Fibroblast of gingiva (primary cell): ENCODE data around the gene CEACAM4.

ENCODE experiments used
- DNase-seq: peaks from one replicate; pipeline ENCODE4 v3.0.0-alpha.2; 2011; ENCODE audit warnings: low read depth

The CEACAM4 gene

GRCh38 chr19:41617941-41618730 lies 8.7 kb downstream of the CEACAM4 start:
- DNase-seq, result no peak

- no peak for DNase-seq
Measured at GRCh38 chr19:41616792-41617621, 9.9 kb downstream of the CEACAM4 start.

- no peak for DNase-seq
Measured at GRCh38 chr19:41615207-41615606, 11.7 kb downstream of the CEACAM4 start.

GRCh38 chr19:41612483-41612882 lies 14.4 kb downstream of the CEACAM4 start:
- no peak for DNase-seq

- no peak for DNase-seq
Measured at GRCh38 chr19:41610789-41611188, 16.1 kb downstream of the CEACAM4 start.

GRCh38 chr19:41607668-41608067 lies 19.2 kb downstream of the CEACAM4 start:
- no peak for DNase-seq

- no peak for DNase-seq
Measured at GRCh38 chr19:41606215-41606837, 20.5 kb downstream of the CEACAM4 start.

- no peak for DNase-seq
Measured at GRCh38 chr19:41604831-41605230, 22.0 kb downstream of the CEACAM4 start.

GRCh38 chr19:41601771-41602170 lies 25.1 kb downstream of the CEACAM4 start:
- no peak for DNase-seq

GRCh38 chr19:41599175-41599966 lies 27.5 kb downstream of the CEACAM4 start:
- no peak for DNase-seq

GRCh38 chr19:41597600-41598041 lies 29.3 kb downstream of the CEACAM4 start:
- peak; percentile 44 for DNase-seq

- no peak for DNase-seq
Measured at GRCh38 chr19:41595890-41596280, 31.0 kb downstream of the CEACAM4 start.

- DNase-seq, result peak; percentile 64
Measured at GRCh38 chr19:41595258-41595889, 31.5 kb downstream of the CEACAM4 start.

GRCh38 chr19:41591951-41592562 lies 34.8 kb downstream of the CEACAM4 start:
- no peak for DNase-seq

GRCh38 chr19:41590936-41591335 lies 35.9 kb downstream of the CEACAM4 start:
- no peak for DNase-seq

GRCh38 chr19:41589371-41589770 lies 37.5 kb downstream of the CEACAM4 start:
- no peak for DNase-seq

GRCh38 chr19:41588497-41589209 lies 38.2 kb downstream of the CEACAM4 start:
- no peak for DNase-seq

GRCh38 chr19:41587838-41588210 lies 39.0 kb downstream of the CEACAM4 start:
- no peak for DNase-seq

- no peak for DNase-seq
Measured at GRCh38 chr19:41587101-41587837, 39.6 kb downstream of the CEACAM4 start.

GRCh38 chr19:41586064-41586463 lies 40.8 kb downstream of the CEACAM4 start:
- no peak for DNase-seq
